ENCODE measurements around the gene CXorf49B.
"Not testable (repeated sequence)": the region's sequence is repeated elsewhere in the genome, so short reads cannot be mapped to it uniquely, and the experiment has no call there.

Gene CXorf49B

GRCh38 chrX:71760688-71761281, 2.4 kb upstream of the CXorf49B start:
- DNase-seq; H3K27ac ChIP-seq (ENCODE audit: insufficient read depth in 1 of 2, low read depth in 1 of 2, low read length in 2 of 2, poor library complexity in 1 of 2, severe bottlenecking in 2 of 2); H3K9me3 ChIP-seq (ENCODE audit: control extremely low read depth in 1 of 5, control insufficient read depth in 4 of 5, insufficient read depth in 2 of 5, low read depth in 1 of 5, low read length in 4 of 5); H3K27me3 ChIP-seq (replicated peaks in 2 of 5; ENCODE audit: control insufficient read depth in 4 of 5, insufficient read depth in 5 of 5, low read length in 4 of 5); H3K36me3 ChIP-seq (ENCODE audit: control insufficient read depth in 4 of 4, insufficient read depth in 4 of 4, low read length in 3 of 4); H3K4me3 ChIP-seq (ENCODE audit: control insufficient read depth in 1 of 7, extremely low read depth in 1 of 7, insufficient read depth in 4 of 7, low read depth in 2 of 7, low read length in 6 of 7); POLR2A ChIA-PET; CTCF ChIA-PET; H3K4me1 ChIP-seq (ENCODE audit: control extremely low read depth in 1 of 4, control insufficient read depth in 4 of 4, insufficient read depth in 4 of 4, low read length in 3 of 4): not testable (repeated sequence)
- no CpG with 5 or more reads among the region's 20 CpGs for WGBS (ENCODE audit: insufficient coverage)

- H3K4me1 ChIP-seq (ENCODE audit: control extremely low read depth in 1 of 4, control insufficient read depth in 4 of 4, insufficient read depth in 4 of 4, low read length in 3 of 4); H3K36me3 ChIP-seq (ENCODE audit: control insufficient read depth in 4 of 4, insufficient read depth in 4 of 4, low read length in 3 of 4); CTCF ChIA-PET; H3K27ac ChIP-seq (ENCODE audit: insufficient read depth in 1 of 2, low read depth in 1 of 2, low read length in 2 of 2, poor library complexity in 1 of 2, severe bottlenecking in 2 of 2); H3K4me3 ChIP-seq (ENCODE audit: control insufficient read depth in 1 of 7, extremely low read depth in 1 of 7, insufficient read depth in 4 of 7, low read depth in 2 of 7, low read length in 6 of 7); DNase-seq; H3K9me3 ChIP-seq (ENCODE audit: control extremely low read depth in 1 of 5, control insufficient read depth in 4 of 5, insufficient read depth in 2 of 5, low read depth in 1 of 5, low read length in 4 of 5); POLR2A ChIA-PET; H3K27me3 ChIP-seq (replicated peaks in 2 of 5; ENCODE audit: control insufficient read depth in 4 of 5, insufficient read depth in 5 of 5, low read length in 4 of 5): not testable (repeated sequence)
- WGBS (ENCODE audit: insufficient coverage): no CpG with 5 or more reads among the region's 11 CpGs
Measured at GRCh38 chrX:71764832-71765231, 1.7 kb downstream of the CXorf49B start.

GRCh38 chrX:71765613-71766012, 2.5 kb downstream of the CXorf49B start:
- H3K27me3 ChIP-seq (replicated peaks in 2 of 5; ENCODE audit: control insufficient read depth in 4 of 5, insufficient read depth in 5 of 5, low read length in 4 of 5); H3K36me3 ChIP-seq (ENCODE audit: control insufficient read depth in 4 of 4, insufficient read depth in 4 of 4, low read length in 3 of 4); CTCF ChIA-PET; DNase-seq; POLR2A ChIA-PET; H3K9me3 ChIP-seq (ENCODE audit: control extremely low read depth in 1 of 5, control insufficient read depth in 4 of 5, insufficient read depth in 2 of 5, low read depth in 1 of 5, low read length in 4 of 5); H3K4me1 ChIP-seq (ENCODE audit: control extremely low read depth in 1 of 4, control insufficient read depth in 4 of 4, insufficient read depth in 4 of 4, low read length in 3 of 4); H3K27ac ChIP-seq (ENCODE audit: insufficient read depth in 1 of 2, low read depth in 1 of 2, low read length in 2 of 2, poor library complexity in 1 of 2, severe bottlenecking in 2 of 2); H3K4me3 ChIP-seq (ENCODE audit: control insufficient read depth in 1 of 7, extremely low read depth in 1 of 7, insufficient read depth in 4 of 7, low read depth in 2 of 7, low read length in 6 of 7): not testable (repeated sequence)
- WGBS (ENCODE audit: insufficient coverage): no CpG with 5 or more reads among the region's 8 CpGs

GRCh38 chrX:71767134-71767533, 4.0 kb downstream of the CXorf49B start:
- H3K27me3 ChIP-seq (replicated peaks in 2 of 5; ENCODE audit: control insufficient read depth in 4 of 5, insufficient read depth in 5 of 5, low read length in 4 of 5); H3K36me3 ChIP-seq (ENCODE audit: control insufficient read depth in 4 of 4, insufficient read depth in 4 of 4, low read length in 3 of 4); H3K27ac ChIP-seq (ENCODE audit: insufficient read depth in 1 of 2, low read depth in 1 of 2, low read length in 2 of 2, poor library complexity in 1 of 2, severe bottlenecking in 2 of 2); CTCF ChIA-PET; H3K4me3 ChIP-seq (ENCODE audit: control insufficient read depth in 1 of 7, extremely low read depth in 1 of 7, insufficient read depth in 4 of 7, low read depth in 2 of 7, low read length in 6 of 7); DNase-seq; H3K9me3 ChIP-seq (ENCODE audit: control extremely low read depth in 1 of 5, control insufficient read depth in 4 of 5, insufficient read depth in 2 of 5, low read depth in 1 of 5, low read length in 4 of 5); POLR2A ChIA-PET; H3K4me1 ChIP-seq (ENCODE audit: control extremely low read depth in 1 of 4, control insufficient read depth in 4 of 4, insufficient read depth in 4 of 4, low read length in 3 of 4): not testable (repeated sequence)
- WGBS (ENCODE audit: insufficient coverage): no CpG with 5 or more reads among the region's 14 CpGs

GRCh38 chrX:71778322-71778721, 15.2 kb downstream of the CXorf49B start:
- H3K36me3 ChIP-seq (ENCODE audit: control insufficient read depth in 4 of 4, insufficient read depth in 4 of 4, low read length in 3 of 4); H3K27ac ChIP-seq (ENCODE audit: insufficient read depth in 1 of 2, low read depth in 1 of 2, low read length in 2 of 2, poor library complexity in 1 of 2, severe bottlenecking in 2 of 2); H3K4me1 ChIP-seq (ENCODE audit: control extremely low read depth in 1 of 4, control insufficient read depth in 4 of 4, insufficient read depth in 4 of 4, low read length in 3 of 4); POLR2A ChIA-PET; DNase-seq; H3K27me3 ChIP-seq (replicated peaks in 2 of 5; ENCODE audit: control insufficient read depth in 4 of 5, insufficient read depth in 5 of 5, low read length in 4 of 5); H3K4me3 ChIP-seq (ENCODE audit: control insufficient read depth in 1 of 7, extremely low read depth in 1 of 7, insufficient read depth in 4 of 7, low read depth in 2 of 7, low read length in 6 of 7); H3K9me3 ChIP-seq (ENCODE audit: control extremely low read depth in 1 of 5, control insufficient read depth in 4 of 5, insufficient read depth in 2 of 5, low read depth in 1 of 5, low read length in 4 of 5); CTCF ChIA-PET: not testable (repeated sequence)
- WGBS (ENCODE audit: insufficient coverage): no CpG with 5 or more reads among the region's 12 CpGs

- DNase-seq; CTCF ChIA-PET; H3K4me1 ChIP-seq (ENCODE audit: control extremely low read depth in 1 of 4, control insufficient read depth in 4 of 4, insufficient read depth in 4 of 4, low read length in 3 of 4); H3K36me3 ChIP-seq (ENCODE audit: control insufficient read depth in 4 of 4, insufficient read depth in 4 of 4, low read length in 3 of 4); H3K9me3 ChIP-seq (ENCODE audit: control extremely low read depth in 1 of 5, control insufficient read depth in 4 of 5, insufficient read depth in 2 of 5, low read depth in 1 of 5, low read length in 4 of 5); POLR2A ChIA-PET; H3K27me3 ChIP-seq (replicated peaks in 2 of 5; ENCODE audit: control insufficient read depth in 4 of 5, insufficient read depth in 5 of 5, low read length in 4 of 5); H3K27ac ChIP-seq (ENCODE audit: insufficient read depth in 1 of 2, low read depth in 1 of 2, low read length in 2 of 2, poor library complexity in 1 of 2, severe bottlenecking in 2 of 2); H3K4me3 ChIP-seq (ENCODE audit: control insufficient read depth in 1 of 7, extremely low read depth in 1 of 7, insufficient read depth in 4 of 7, low read depth in 2 of 7, low read length in 6 of 7): not testable (repeated sequence)
- no CpG with 5 or more reads among the region's 10 CpGs for WGBS (ENCODE audit: insufficient coverage)
Measured at GRCh38 chrX:71782225-71782949, 19.2 kb downstream of the CXorf49B start.

- H3K4me3 ChIP-seq (ENCODE audit: control insufficient read depth in 1 of 7, extremely low read depth in 1 of 7, insufficient read depth in 4 of 7, low read depth in 2 of 7, low read length in 6 of 7); H3K27ac ChIP-seq (ENCODE audit: insufficient read depth in 1 of 2, low read depth in 1 of 2, low read length in 2 of 2, poor library complexity in 1 of 2, severe bottlenecking in 2 of 2); H3K9me3 ChIP-seq (ENCODE audit: control extremely low read depth in 1 of 5, control insufficient read depth in 4 of 5, insufficient read depth in 2 of 5, low read depth in 1 of 5, low read length in 4 of 5); H3K36me3 ChIP-seq (ENCODE audit: control insufficient read depth in 4 of 4, insufficient read depth in 4 of 4, low read length in 3 of 4); H3K4me1 ChIP-seq (ENCODE audit: control extremely low read depth in 1 of 4, control insufficient read depth in 4 of 4, insufficient read depth in 4 of 4, low read length in 3 of 4); DNase-seq; CTCF ChIA-PET; POLR2A ChIA-PET; H3K27me3 ChIP-seq (replicated peaks in 2 of 5; ENCODE audit: control insufficient read depth in 4 of 5, insufficient read depth in 5 of 5, low read length in 4 of 5): not testable (repeated sequence)
- no CpG with 5 or more reads among the region's 7 CpGs for WGBS (ENCODE audit: insufficient coverage)
Measured at GRCh38 chrX:71782950-71783299, 19.8 kb downstream of the CXorf49B start.
